WTC11 (cell line): Measurements from ENCODE around the gene F13B. TPM values are rescaled to one million over a fixed set of nuclear protein-coding genes. Genes with fewer than 3 reads are reported as not detected.

Experiments
- ATAC-seq: fragments of 200-7000 bp; cut with Tn5 transposase; 2 replicates; pipeline ENCODE4 v1.10.0; 2021; ENCODE audit warnings: mild to moderate bottlenecking, moderate library complexity
- CTCF ChIA-PET: fragments of 300-600 bp; sonication (Branson Sonifier 250); formaldehyde crosslinking; loops from one replicate; lab custom pipeline; 2021; ENCODE audit warnings: antibody characterized with exemption; lab: Charles Lee
- POLR2A ChIA-PET: fragments of 350-600 bp; sonication (Branson Sonifier 250); formaldehyde crosslinking; loops from one replicate; lab custom pipeline; 2021; ENCODE audit warnings: antibody characterized with exemption; lab: Charles Lee
- DNase-seq: peaks from one replicate; pipeline ENCODE4 v3.0.0; 2021; ENCODE audit warnings: low spot score
- H3K27ac Mint-ChIP-seq: 2 replicates; pipeline ENCODE4 v1.8.0; 2021; ENCODE audit warnings: mixed read lengths
- H3K27me3 Mint-ChIP-seq: 2 replicates; pipeline ENCODE4 v1.8.0; 2021; ENCODE audit warnings: low read depth, mild to moderate bottlenecking, moderate library complexity, mixed read lengths
- H3K36me3 Mint-ChIP-seq: 2 replicates; pipeline ENCODE4 v1.8.0; 2021; ENCODE audit warnings: mixed read lengths
- H3K4me1 Mint-ChIP-seq: 2 replicates; pipeline ENCODE4 v1.8.0; 2022; ENCODE audit warnings: mixed read lengths
- H3K4me3 Mint-ChIP-seq: 2 replicates; pipeline ENCODE4 v1.8.0; 2021; ENCODE audit warnings: mild to moderate bottlenecking, moderate library complexity, mixed read lengths
- H3K9me3 Mint-ChIP-seq: 2 replicates; pipeline ENCODE4 v1.8.0; 2021; ENCODE audit warnings: mixed read lengths
- CBFB ChIP-seq: sonication (generic); formaldehyde crosslinking; IDR thresholded peaks from 2 replicates; pipeline ENCODE4 v1.8.1; 2022; ENCODE audit warnings: mild to moderate bottlenecking, low read depth, missing genetic modification reagents
- CREB1 ChIP-seq: sonication (generic); formaldehyde crosslinking; IDR thresholded peaks from 2 replicates; pipeline ENCODE4 v1.8.0; 2023; ENCODE audit warnings: mild to moderate bottlenecking, missing genetic modification reagents
- ERG ChIP-seq: fragments of 250-450 bp; sonication (Bioruptor Pico); IDR thresholded peaks from 2 replicates; pipeline ENCODE4 v1.8.0; 2021; ENCODE audit warnings: mild to moderate bottlenecking
- ESRRA ChIP-seq: sonication (generic); formaldehyde crosslinking; IDR thresholded peaks from 2 replicates; pipeline ENCODE4 v1.8.1; 2022; ENCODE audit warnings: mild to moderate bottlenecking, missing genetic modification reagents, borderline replicate concordance
- IRF2 ChIP-seq: sonication (generic); formaldehyde crosslinking; IDR thresholded peaks from 2 replicates; pipeline ENCODE4 v1.8.0; 2022; ENCODE audit warnings: low read depth, missing genetic modification reagents, borderline replicate concordance
- MXD4 ChIP-seq: fragments of 250-450 bp; sonication (Bioruptor Pico); IDR thresholded peaks from 2 replicates; pipeline ENCODE4 v1.8.0; 2021; ENCODE audit warnings: mild to moderate bottlenecking, moderate library complexity, borderline replicate concordance
- RELA ChIP-seq: sonication (generic); formaldehyde crosslinking; IDR thresholded peaks from 2 replicates; pipeline ENCODE4 v1.8.1; 2022; ENCODE audit warnings: missing genetic modification reagents, mild to moderate bottlenecking, borderline replicate concordance
- TEAD4 ChIP-seq: sonication (generic); formaldehyde crosslinking; IDR thresholded peaks from 2 replicates; pipeline ENCODE4 v1.8.0; 2022; ENCODE audit warnings: mild to moderate bottlenecking, missing genetic modification reagents
- USF2 ChIP-seq: sonication (generic); formaldehyde crosslinking; IDR thresholded peaks from 2 replicates; pipeline ENCODE4 v1.8.1; 2023; ENCODE audit warnings: mild to moderate bottlenecking, missing genetic modification reagents, moderate library complexity
- ZNF219 ChIP-seq: sonication (generic); formaldehyde crosslinking; IDR thresholded peaks from 2 replicates; pipeline ENCODE4 v1.8.0; 2023; ENCODE audit warnings: missing genetic modification reagents, mild to moderate bottlenecking, borderline replicate concordance
- ZNF532 ChIP-seq: fragments of 250-450 bp; sonication (Bioruptor Pico); IDR thresholded peaks from 2 replicates; pipeline ENCODE4 v1.9.0; 2021; ENCODE audit warnings: mild to moderate bottlenecking, borderline replicate concordance
- total RNA-seq: library from RNA; stranded (reverse); gene quantifications from 3 replicates; pipeline ENCODE4 v1.2.3, GENCODE V29; 2021
- TF ChIP-seq, protein P1 (sequence below): sonication (generic); formaldehyde crosslinking; IDR thresholded peaks from 2 replicates; pipeline ENCODE4 v1.8.1; 2023; ENCODE audit warnings: mild to moderate bottlenecking, missing genetic modification reagents, borderline replicate concordance
- TF ChIP-seq, protein P2 (sequence below): sonication (generic); formaldehyde crosslinking; IDR thresholded peaks from 2 replicates; pipeline ENCODE4 v1.8.1; 2022; ENCODE audit warnings: mild to moderate bottlenecking, missing genetic modification reagents, moderate library complexity, borderline replicate concordance
- TF ChIP-seq, protein P3 (sequence below): sonication (generic); formaldehyde crosslinking; IDR thresholded peaks from 2 replicates; pipeline ENCODE4 v1.8.1; 2023; ENCODE audit warnings: mild to moderate bottlenecking, moderate library complexity, missing genetic modification reagents
- TF ChIP-seq, protein P4 (sequence below): sonication (generic); formaldehyde crosslinking; IDR thresholded peaks from 2 replicates; pipeline ENCODE4 v1.8.0; 2022; ENCODE audit warnings: mild to moderate bottlenecking, missing genetic modification reagents
- TF ChIP-seq, protein P5 (sequence below): sonication (generic); formaldehyde crosslinking; IDR thresholded peaks from 2 replicates; pipeline ENCODE4 v1.8.1; 2022; ENCODE audit warnings: low read depth, missing genetic modification reagents, borderline replicate concordance

The F13B gene
- total RNA-seq, 1 experiment from 2014 or later = not detected

- TF ChIP-seq, protein P1, sequence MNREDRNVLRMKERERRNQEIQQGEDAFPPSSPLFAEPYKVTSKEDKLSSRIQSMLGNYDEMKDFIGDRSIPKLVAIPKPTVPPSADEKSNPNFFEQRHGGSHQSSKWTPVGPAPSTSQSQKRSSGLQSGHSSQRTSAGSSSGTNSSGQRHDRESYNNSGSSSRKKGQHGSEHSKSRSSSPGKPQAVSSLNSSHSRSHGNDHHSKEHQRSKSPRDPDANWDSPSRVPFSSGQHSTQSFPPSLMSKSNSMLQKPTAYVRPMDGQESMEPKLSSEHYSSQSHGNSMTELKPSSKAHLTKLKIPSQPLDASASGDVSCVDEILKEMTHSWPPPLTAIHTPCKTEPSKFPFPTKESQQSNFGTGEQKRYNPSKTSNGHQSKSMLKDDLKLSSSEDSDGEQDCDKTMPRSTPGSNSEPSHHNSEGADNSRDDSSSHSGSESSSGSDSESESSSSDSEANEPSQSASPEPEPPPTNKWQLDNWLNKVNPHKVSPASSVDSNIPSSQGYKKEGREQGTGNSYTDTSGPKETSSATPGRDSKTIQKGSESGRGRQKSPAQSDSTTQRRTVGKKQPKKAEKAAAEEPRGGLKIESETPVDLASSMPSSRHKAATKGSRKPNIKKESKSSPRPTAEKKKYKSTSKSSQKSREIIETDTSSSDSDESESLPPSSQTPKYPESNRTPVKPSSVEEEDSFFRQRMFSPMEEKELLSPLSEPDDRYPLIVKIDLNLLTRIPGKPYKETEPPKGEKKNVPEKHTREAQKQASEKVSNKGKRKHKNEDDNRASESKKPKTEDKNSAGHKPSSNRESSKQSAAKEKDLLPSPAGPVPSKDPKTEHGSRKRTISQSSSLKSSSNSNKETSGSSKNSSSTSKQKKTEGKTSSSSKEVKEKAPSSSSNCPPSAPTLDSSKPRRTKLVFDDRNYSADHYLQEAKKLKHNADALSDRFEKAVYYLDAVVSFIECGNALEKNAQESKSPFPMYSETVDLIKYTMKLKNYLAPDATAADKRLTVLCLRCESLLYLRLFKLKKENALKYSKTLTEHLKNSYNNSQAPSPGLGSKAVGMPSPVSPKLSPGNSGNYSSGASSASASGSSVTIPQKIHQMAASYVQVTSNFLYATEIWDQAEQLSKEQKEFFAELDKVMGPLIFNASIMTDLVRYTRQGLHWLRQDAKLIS = no peak
- TF ChIP-seq, protein P2, sequence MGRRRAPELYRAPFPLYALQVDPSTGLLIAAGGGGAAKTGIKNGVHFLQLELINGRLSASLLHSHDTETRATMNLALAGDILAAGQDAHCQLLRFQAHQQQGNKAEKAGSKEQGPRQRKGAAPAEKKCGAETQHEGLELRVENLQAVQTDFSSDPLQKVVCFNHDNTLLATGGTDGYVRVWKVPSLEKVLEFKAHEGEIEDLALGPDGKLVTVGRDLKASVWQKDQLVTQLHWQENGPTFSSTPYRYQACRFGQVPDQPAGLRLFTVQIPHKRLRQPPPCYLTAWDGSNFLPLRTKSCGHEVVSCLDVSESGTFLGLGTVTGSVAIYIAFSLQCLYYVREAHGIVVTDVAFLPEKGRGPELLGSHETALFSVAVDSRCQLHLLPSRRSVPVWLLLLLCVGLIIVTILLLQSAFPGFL (CRISPR knock-in tag) = no peak
- TF ChIP-seq, protein P3, sequence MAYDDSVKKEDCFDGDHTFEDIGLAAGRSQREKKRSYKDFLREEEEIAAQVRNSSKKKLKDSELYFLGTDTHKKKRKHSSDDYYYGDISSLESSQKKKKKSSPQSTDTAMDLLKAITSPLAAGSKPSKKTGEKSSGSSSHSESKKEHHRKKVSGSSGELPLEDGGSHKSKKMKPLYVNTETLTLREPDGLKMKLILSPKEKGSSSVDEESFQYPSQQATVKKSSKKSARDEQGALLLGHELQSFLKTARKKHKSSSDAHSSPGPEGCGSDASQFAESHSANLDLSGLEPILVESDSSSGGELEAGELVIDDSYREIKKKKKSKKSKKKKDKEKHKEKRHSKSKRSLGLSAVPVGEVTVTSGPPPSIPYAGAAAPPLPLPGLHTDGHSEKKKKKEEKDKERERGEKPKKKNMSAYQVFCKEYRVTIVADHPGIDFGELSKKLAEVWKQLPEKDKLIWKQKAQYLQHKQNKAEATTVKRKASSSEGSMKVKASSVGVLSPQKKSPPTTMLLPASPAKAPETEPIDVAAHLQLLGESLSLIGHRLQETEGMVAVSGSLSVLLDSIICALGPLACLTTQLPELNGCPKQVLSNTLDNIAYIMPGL (CRISPR knock-in tag) = no peak
These were observed 65.2 kb downstream of the F13B start (continued) for GRCh38 chr1:197001828-197002227.

GRCh38 chr1:196997423-196997822 is 69.6 kb downstream of the F13B start:
- ATAC-seq (peak; percentile 51), DNase-seq (no peak)
- Mint-ChIP-seq H3K36me3 (no peaks in the 10 kb centered on the region), H3K27ac (no peak overlapping the region), H3K9me3 (peaks cover under 1% of the 10 kb centered on the region; the same call in 1 of the 2 replicates), H3K4me3 (no peak overlapping the region), H3K27me3 (no peaks in the 10 kb centered on the region), H3K4me1 (peaks cover 5% of the 10 kb centered on the region)
- POLR2A ChIA-PET = no interaction called here
- CTCF ChIA-PET = no interaction called here
- TF ChIP-seq CREB1 (CRISPR knock-in tag) = no peak
- TF ChIP-seq, protein P4, sequence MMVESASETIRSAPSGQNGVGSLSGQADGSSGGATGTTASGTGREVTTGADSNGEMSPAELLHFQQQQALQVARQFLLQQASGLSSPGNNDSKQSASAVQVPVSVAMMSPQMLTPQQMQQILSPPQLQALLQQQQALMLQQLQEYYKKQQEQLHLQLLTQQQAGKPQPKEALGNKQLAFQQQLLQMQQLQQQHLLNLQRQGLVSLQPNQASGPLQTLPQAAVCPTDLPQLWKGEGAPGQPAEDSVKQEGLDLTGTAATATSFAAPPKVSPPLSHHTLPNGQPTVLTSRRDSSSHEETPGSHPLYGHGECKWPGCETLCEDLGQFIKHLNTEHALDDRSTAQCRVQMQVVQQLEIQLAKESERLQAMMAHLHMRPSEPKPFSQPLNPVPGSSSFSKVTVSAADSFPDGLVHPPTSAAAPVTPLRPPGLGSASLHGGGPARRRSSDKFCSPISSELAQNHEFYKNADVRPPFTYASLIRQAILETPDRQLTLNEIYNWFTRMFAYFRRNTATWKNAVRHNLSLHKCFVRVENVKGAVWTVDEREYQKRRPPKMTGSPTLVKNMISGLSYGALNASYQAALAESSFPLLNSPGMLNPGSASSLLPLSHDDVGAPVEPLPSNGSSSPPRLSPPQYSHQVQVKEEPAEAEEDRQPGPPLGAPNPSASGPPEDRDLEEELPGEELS (CRISPR knock-in tag) = no peak
- no peak for TF ChIP-seq MXD4 (CRISPR knock-in tag)
- TF ChIP-seq, protein P3 (CRISPR knock-in tag) = no peak
- TF ChIP-seq ZNF219 (CRISPR knock-in tag) = no peak
- no peak for TF ChIP-seq USF2 (CRISPR knock-in tag)
- TF ChIP-seq ESRRA (CRISPR knock-in tag) = no peak
- no peak for TF ChIP-seq CBFB (CRISPR knock-in tag)
- TF ChIP-seq RELA (CRISPR knock-in tag) = no peak
- TF ChIP-seq, protein P5, sequence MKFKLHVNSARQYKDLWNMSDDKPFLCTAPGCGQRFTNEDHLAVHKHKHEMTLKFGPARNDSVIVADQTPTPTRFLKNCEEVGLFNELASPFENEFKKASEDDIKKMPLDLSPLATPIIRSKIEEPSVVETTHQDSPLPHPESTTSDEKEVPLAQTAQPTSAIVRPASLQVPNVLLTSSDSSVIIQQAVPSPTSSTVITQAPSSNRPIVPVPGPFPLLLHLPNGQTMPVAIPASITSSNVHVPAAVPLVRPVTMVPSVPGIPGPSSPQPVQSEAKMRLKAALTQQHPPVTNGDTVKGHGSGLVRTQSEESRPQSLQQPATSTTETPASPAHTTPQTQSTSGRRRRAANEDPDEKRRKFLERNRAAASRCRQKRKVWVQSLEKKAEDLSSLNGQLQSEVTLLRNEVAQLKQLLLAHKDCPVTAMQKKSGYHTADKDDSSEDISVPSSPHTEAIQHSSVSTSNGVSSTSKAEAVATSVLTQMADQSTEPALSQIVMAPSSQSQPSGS (CRISPR knock-in tag) = no peak
- TF ChIP-seq TEAD4 (CRISPR knock-in tag) = no peak
- no peak for TF ChIP-seq IRF2 (CRISPR knock-in tag)
- TF ChIP-seq ZNF532 (CRISPR knock-in tag) = no peak
- no peak for TF ChIP-seq ERG
